B cell (primary cell): ENCODE measurements around the gene EGFL7.

Source experiments
- CTCF ChIP-seq: fragments of 200-600 bp; IDR thresholded peaks from one replicate; pipeline ENCODE4 v1.8.0; 2022; ENCODE audit warnings: antibody characterized with exemption, mild to moderate bottlenecking
- EZH2 ChIP-seq: IDR thresholded peaks from 2 replicates; pipeline ENCODE4 v1.6.1; 2012; ENCODE audit warnings: borderline replicate concordance, low read depth, mild to moderate bottlenecking, moderate library complexity, low read length; ENCODE audit not compliant: insufficient read depth, poor library complexity, severe bottlenecking

- TF ChIP-seq CTCF (no peak), EZH2 (no peak)
Measured at GRCh38 chr9:136623016-136623841, 39.5 kb upstream of the EGFL7 start.
